H9 (cell line): ENCODE measurements around the gene PLAC1. TPM values are rescaled to one million over a fixed set of nuclear protein-coding genes. Genes with fewer than 3 reads are reported as not detected.

Experiments used
- DNase-seq: peaks from one replicate; pipeline ENCODE4 v3.0.0-alpha.2; 2017
- H2AFZ ChIP-seq: one replicate; pipeline ENCODE4 v1.6.1; 2013; ENCODE audit warnings: mild to moderate bottlenecking, low read length, control low read depth, moderate library complexity
- H2AK5ac ChIP-seq: 2 replicates; pipeline ENCODE4 v1.6.1; 2013; ENCODE audit warnings: low read length, control low read depth, mixed read lengths; ENCODE audit not compliant: insufficient read length
- H2BK120ac ChIP-seq: one replicate; pipeline ENCODE4 v1.6.1; 2013; ENCODE audit warnings: low read depth, mild to moderate bottlenecking, low read length, control low read depth, inconsistent platforms; ENCODE audit not compliant: poor library complexity, severe bottlenecking
- H2BK12ac ChIP-seq: 2 replicates; pipeline ENCODE4 v1.6.1; 2013; ENCODE audit warnings: low read length, control low read depth, mixed read lengths, low read depth; ENCODE audit not compliant: insufficient read length
- H2BK15ac ChIP-seq: 2 replicates; pipeline ENCODE4 v1.6.1; 2013; ENCODE audit warnings: low read depth, low read length, control low read depth
- H2BK20ac ChIP-seq: one replicate; pipeline ENCODE4 v1.6.1; 2013; ENCODE audit warnings: low read depth, mild to moderate bottlenecking, low read length, control low read depth, inconsistent platforms; ENCODE audit not compliant: poor library complexity, severe bottlenecking
- H2BK5ac ChIP-seq: 2 replicates; pipeline ENCODE4 v1.6.1; 2013; ENCODE audit warnings: low read length, control low read depth, mixed read lengths; ENCODE audit not compliant: insufficient read length
- H3K14ac ChIP-seq: 2 replicates; pipeline ENCODE4 v1.6.1; 2013; ENCODE audit warnings: low read length, control low read depth; ENCODE audit not compliant: insufficient read depth
- H3K18ac ChIP-seq: 2 replicates; pipeline ENCODE4 v1.6.1; 2013; ENCODE audit warnings: low read depth, mild to moderate bottlenecking, mixed read lengths, low read length, control low read depth; ENCODE audit not compliant: insufficient read length
- H3K23ac ChIP-seq: 2 replicates; pipeline ENCODE4 v1.6.1; 2013; ENCODE audit warnings: low read length, control low read depth, mixed read lengths, low read depth; ENCODE audit not compliant: insufficient read length
- H3K23me2 ChIP-seq: 2 replicates; pipeline ENCODE4 v1.6.1; 2013; ENCODE audit warnings: low read depth, mild to moderate bottlenecking, mixed read lengths, low read length, control low read depth; ENCODE audit not compliant: insufficient read length, poor library complexity, severe bottlenecking
- H3K27ac ChIP-seq: 2 replicates; pipeline ENCODE4 v1.5.1; 2013; ENCODE audit warnings: low read length, control low read depth, mixed read lengths, low read depth; ENCODE audit not compliant: insufficient read length
- H3K27me3 ChIP-seq: 2 replicates; pipeline ENCODE4 v1.6.1; 2013; ENCODE audit warnings: low read length, control low read depth, inconsistent platforms; ENCODE audit not compliant: insufficient read depth
- H3K4ac ChIP-seq: 2 replicates; pipeline ENCODE4 v1.6.1; 2013; ENCODE audit warnings: low read depth, mild to moderate bottlenecking, control low read depth, inconsistent platforms, low read length, moderate library complexity
- H3K4me1 ChIP-seq: 2 replicates; pipeline ENCODE4 v1.6.1; 2013; ENCODE audit warnings: low read length, control low read depth, inconsistent platforms; ENCODE audit not compliant: insufficient read depth
- H3K4me2 ChIP-seq: 2 replicates; pipeline ENCODE4 v1.6.1; 2013; ENCODE audit warnings: low read length, control low read depth, mixed read lengths; ENCODE audit not compliant: insufficient read length, insufficient read depth
- H3K56ac ChIP-seq: 2 replicates; pipeline ENCODE4 v1.6.1; 2013; ENCODE audit warnings: low read depth, mild to moderate bottlenecking, mixed read lengths, low read length, control low read depth; ENCODE audit not compliant: insufficient read length
- H3K79me1 ChIP-seq: 2 replicates; pipeline ENCODE4 v1.6.1; 2013; ENCODE audit warnings: low read depth, mild to moderate bottlenecking, moderate library complexity, low read length, control low read depth, inconsistent platforms; ENCODE audit not compliant: insufficient read depth, poor library complexity, severe bottlenecking
- H3K79me2 ChIP-seq: 2 replicates; pipeline ENCODE4 v1.6.1; 2013; ENCODE audit warnings: low read length, control low read depth, inconsistent platforms; ENCODE audit not compliant: insufficient read depth
- H3K9ac ChIP-seq: 2 replicates; pipeline ENCODE4 v1.6.1; 2013; ENCODE audit warnings: low read length, control low read depth, mixed read lengths; ENCODE audit not compliant: insufficient read length; ENCODE audit errors: extremely low read depth
- H3K9me3 ChIP-seq: one replicate; pipeline ENCODE4 v1.6.1; 2013; ENCODE audit warnings: low read depth, low read length, inconsistent platforms; ENCODE audit not compliant: control insufficient read depth
- H3T11ph ChIP-seq: one replicate; pipeline ENCODE4 v1.6.1; 2013; ENCODE audit warnings: mild to moderate bottlenecking, low read length, control low read depth, inconsistent platforms
- H4K20me1 ChIP-seq: one replicate; pipeline ENCODE4 v1.6.1; 2013; ENCODE audit not compliant: control insufficient read depth, insufficient read length, insufficient read depth
- H4K5ac ChIP-seq: 2 replicates; pipeline ENCODE4 v1.6.1; 2013; ENCODE audit warnings: low read depth, mild to moderate bottlenecking, mixed read lengths, low read length, control low read depth; ENCODE audit not compliant: insufficient read length
- H4K8ac ChIP-seq: replicated peaks from 2 replicates; pipeline ENCODE4 v1.6.1; 2013; ENCODE audit warnings: low read length, control low read depth, mixed read lengths, low read depth; ENCODE audit not compliant: insufficient read length
- H4K91ac ChIP-seq: 2 replicates; pipeline ENCODE4 v1.6.1; 2013; ENCODE audit warnings: low read depth, mild to moderate bottlenecking, moderate library complexity, mixed read lengths, low read length, control low read depth; ENCODE audit not compliant: insufficient read length
- H3K27ac Mint-ChIP-seq, 3 experiments: 2 replicates in 2 of 3; 3 replicates in 1 of 3; pipeline ENCODE4 v1.8.0; 2020 to 2021; ENCODE audit warnings: mixed read lengths in 3 of 3, mild to moderate bottlenecking in 1 of 3, moderate library complexity in 1 of 3
- H3K27me3 Mint-ChIP-seq: 2 replicates; pipeline ENCODE4 v1.8.0; 2021; ENCODE audit warnings: low read depth, mild to moderate bottlenecking, moderate library complexity, mixed read lengths
- H3K36me3 Mint-ChIP-seq, 3 experiments: 2 replicates in 2 of 3; 3 replicates in 1 of 3; pipeline ENCODE4 v1.8.0; 2020 to 2021; ENCODE audit warnings: low read depth in 3 of 3, mixed read lengths in 3 of 3; ENCODE audit not compliant: insufficient read depth in 1 of 3
- H3K4me1 Mint-ChIP-seq, 2 experiments: 2 replicates each; pipeline ENCODE4 v1.8.0; 2020; ENCODE audit warnings: mixed read lengths in 2 of 2
- H3K4me3 Mint-ChIP-seq, 2 experiments: 2 replicates in 1 of 2; 3 replicates in 1 of 2; pipeline ENCODE4 v1.8.0; 2020 to 2021; ENCODE audit warnings: mild to moderate bottlenecking in 2 of 2, mixed read lengths in 2 of 2, moderate library complexity in 1 of 2
- H3K9me3 Mint-ChIP-seq, 2 experiments: 2 replicates in 1 of 2; 3 replicates in 1 of 2; pipeline ENCODE4 v1.8.0; 2020; ENCODE audit warnings: mild to moderate bottlenecking in 2 of 2, mixed read lengths in 2 of 2, moderate library complexity in 1 of 2
- WGBS: extraction: QIAGEN DNeasy Blood & Tissue Kit; methylation state at CpG from one replicate; pipeline ENCODE4 v1.1.7; 2013; ENCODE audit warnings: missing lambda C conversion rate, low lambda C conversion rate, mixed read lengths; ENCODE audit not compliant: insufficient read length; ENCODE audit errors: extremely low coverage; 5-methylcytosine and 5-hydroxymethylcytosine counted together
- total RNA-seq: library from RNA; stranded (reverse); gene quantifications from 2 replicates; pipeline ENCODE4 v1.2.1, GENCODE V29; 2021
- TF ChIP-seq, protein P1 (sequence below): fragments of 200-600 bp; sonication (generic); conservative IDR thresholded peaks from 3 replicates; pipeline ENCODE4 v1.8.0; 2021; ENCODE audit warnings: antibody characterized with exemption, mild to moderate bottlenecking

The PLAC1 gene
- total RNA-seq, 1 experiment from 2014 or later, result 0.68 TPM

DNA sequence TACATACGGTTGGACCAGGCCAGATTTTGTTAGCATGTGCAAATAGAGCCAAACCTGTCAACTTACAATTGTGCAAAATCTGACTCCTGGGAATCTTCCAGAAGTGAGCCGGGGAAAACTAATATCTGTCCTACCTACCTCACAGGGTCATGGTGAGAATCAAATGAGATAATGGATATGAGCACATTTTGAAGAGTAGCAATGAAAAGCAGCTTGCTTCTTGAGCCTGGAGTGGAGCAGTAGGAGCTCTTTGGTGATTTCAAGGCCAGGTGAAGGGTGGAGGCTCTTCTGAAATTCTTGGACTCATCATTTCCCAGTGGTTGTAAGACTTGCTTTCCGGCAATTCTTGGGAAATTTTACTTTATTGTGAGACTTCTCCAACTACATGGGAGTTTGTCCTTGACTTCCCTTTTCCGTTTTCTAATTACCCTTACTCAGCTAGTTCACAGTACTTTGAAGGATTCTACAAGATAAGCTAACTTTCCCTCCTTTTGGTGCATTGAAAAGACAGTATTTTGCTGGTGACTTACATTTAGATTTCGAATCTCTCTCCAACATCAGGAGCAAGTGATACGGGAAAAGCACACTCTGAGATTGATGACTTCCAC is 12.2 kb downstream of the PLAC1 start:
- Histone ChIP-seq H3K27ac (no peak overlapping the region), H4K5ac (no peak overlapping the region), H2AFZ (no peak overlapping the region), H3K18ac (no peak overlapping the region), H2BK120ac (no peak overlapping the region), H3K27me3 (no peaks in the 10 kb centered on the region), H3T11ph (no peak overlapping the region), H4K20me1 (no peaks in the 10 kb centered on the region), H3K14ac (no peak overlapping the region), H3K79me1 (no peaks in the 10 kb centered on the region), H3K9me3 (no peaks in the 10 kb centered on the region), H3K9ac (no peak overlapping the region), H3K79me2 (no peaks in the 10 kb centered on the region), H2BK20ac (no peak overlapping the region), H2BK12ac (no peak overlapping the region), H3K4me2 (no peak overlapping the region), H4K8ac (no peak overlapping the region), H3K4me1 (no peaks in the 10 kb centered on the region), H3K23me2 (no peaks in the 10 kb centered on the region), H2AK5ac (no peak overlapping the region), H3K23ac (no peak overlapping the region), H3K56ac (no peak overlapping the region), H4K91ac (no peak overlapping the region), H2BK5ac (no peak overlapping the region), H2BK15ac (no peak overlapping the region), H3K4ac (no peak overlapping the region)
- H3K9me3 Mint-ChIP-seq, result peaks cover 2 to 56% of the 10 kb centered on the region in 2 experiments; a peak in 4 of 5 replicates
- H3K4me1 Mint-ChIP-seq, result no peaks in the 10 kb centered on the region
- TF ChIP-seq, protein P1, sequence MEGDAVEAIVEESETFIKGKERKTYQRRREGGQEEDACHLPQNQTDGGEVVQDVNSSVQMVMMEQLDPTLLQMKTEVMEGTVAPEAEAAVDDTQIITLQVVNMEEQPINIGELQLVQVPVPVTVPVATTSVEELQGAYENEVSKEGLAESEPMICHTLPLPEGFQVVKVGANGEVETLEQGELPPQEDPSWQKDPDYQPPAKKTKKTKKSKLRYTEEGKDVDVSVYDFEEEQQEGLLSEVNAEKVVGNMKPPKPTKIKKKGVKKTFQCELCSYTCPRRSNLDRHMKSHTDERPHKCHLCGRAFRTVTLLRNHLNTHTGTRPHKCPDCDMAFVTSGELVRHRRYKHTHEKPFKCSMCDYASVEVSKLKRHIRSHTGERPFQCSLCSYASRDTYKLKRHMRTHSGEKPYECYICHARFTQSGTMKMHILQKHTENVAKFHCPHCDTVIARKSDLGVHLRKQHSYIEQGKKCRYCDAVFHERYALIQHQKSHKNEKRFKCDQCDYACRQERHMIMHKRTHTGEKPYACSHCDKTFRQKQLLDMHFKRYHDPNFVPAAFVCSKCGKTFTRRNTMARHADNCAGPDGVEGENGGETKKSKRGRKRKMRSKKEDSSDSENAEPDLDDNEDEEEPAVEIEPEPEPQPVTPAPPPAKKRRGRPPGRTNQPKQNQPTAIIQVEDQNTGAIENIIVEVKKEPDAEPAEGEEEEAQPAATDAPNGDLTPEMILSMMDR, result no peak
- H3K27ac Mint-ChIP-seq, result no peak overlapping the region
- peaks cover 0 to 4% (median 0%) of the 10 kb centered on the region in 3 experiments; a peak in 2 of 7 replicates for H3K36me3 Mint-ChIP-seq
- no CpG with 5 or more reads among the region's 6 CpGs for WGBS
- no peaks in the 10 kb centered on the region for H3K27me3 Mint-ChIP-seq
- no peak for DNase-seq
- no peak overlapping the region for H3K4me3 Mint-ChIP-seq
